ENCODE results near the gene NFIX.
A peak's percentile ranks its signal among the peaks of the same experiment; 100 is the strongest.
"Not testable (repeated sequence)": the region's sequence is repeated elsewhere in the genome, so short reads cannot be mapped to it uniquely, and the experiment has no call there.

NFIX gene

GRCh38 chr19:12957389-12957952, 37.8 kb upstream of the NFIX start:
- not testable (repeated sequence) for DNase-seq (ENCODE audit: low read depth in 2 of 2)

- no peak for DNase-seq (ENCODE audit: low read depth in 2 of 2)
These were observed 35.8 kb upstream of the NFIX start for GRCh38 chr19:12959481-12959880.

GRCh38 chr19:12965017-12965811, 30.1 kb upstream of the NFIX start:
- no peak for DNase-seq (ENCODE audit: low read depth in 2 of 2)

- DNase-seq (ENCODE audit: low read depth in 2 of 2): no peak
These were observed 29.5 kb upstream of the NFIX start for GRCh38 chr19:12965812-12966135.

GRCh38 chr19:12967907-12968306, 27.4 kb upstream of the NFIX start:
- DNase-seq (ENCODE audit: low read depth in 2 of 2): no peak

GRCh38 chr19:12969292-12969988, 25.8 kb upstream of the NFIX start, which contains the start of gene DAND5:
Gene DAND5, plus strand, starts transcription at chr19:12969576. Its CDS starts 85 bp downstream, at chr19:12969661.
- DNase-seq (ENCODE audit: low read depth in 2 of 2): no peak

- no peak for DNase-seq (ENCODE audit: low read depth in 2 of 2)
These were observed 25.0 kb upstream of the NFIX start for GRCh38 chr19:12970070-12970820.

- DNase-seq (ENCODE audit: low read depth in 2 of 2): no peak
These were observed 22.0 kb upstream of the NFIX start for GRCh38 chr19:12973236-12973635.

- no peak for DNase-seq (ENCODE audit: low read depth in 2 of 2)
These were observed 20.7 kb upstream of the NFIX start for GRCh38 chr19:12974301-12975220.

GRCh38 chr19:12975221-12975741, 20.0 kb upstream of the NFIX start:
- no peak for DNase-seq (ENCODE audit: low read depth in 2 of 2)

GRCh38 chr19:12976109-12976508, 19.2 kb upstream of the NFIX start:
- DNase-seq (ENCODE audit: low read depth in 2 of 2): not testable (repeated sequence)

GRCh38 chr19:12979974-12980373, 15.3 kb upstream of the NFIX start:
- no peak for DNase-seq (ENCODE audit: low read depth in 2 of 2)

- no peak for DNase-seq (ENCODE audit: low read depth in 2 of 2)
These were observed 12.6 kb upstream of the NFIX start for GRCh38 chr19:12982648-12983047.

- DNase-seq (ENCODE audit: low read depth in 2 of 2): no peak
These were observed 12.2 kb upstream of the NFIX start for GRCh38 chr19:12983091-12983490.

- DNase-seq (ENCODE audit: low read depth in 2 of 2): peak; percentile 57 to 64
These were observed 11.6 kb upstream of the NFIX start for GRCh38 chr19:12983542-12984142.

- DNase-seq (ENCODE audit: low read depth in 2 of 2): no peak
These were observed 11.1 kb upstream of the NFIX start for GRCh38 chr19:12984143-12984627.

GRCh38 chr19:12984683-12985048, 10.6 kb upstream of the NFIX start:
- DNase-seq (ENCODE audit: low read depth in 2 of 2): no peak

- no peak for DNase-seq (ENCODE audit: low read depth in 2 of 2)
These were observed 10.1 kb upstream of the NFIX start for GRCh38 chr19:12985049-12985776.

GRCh38 chr19:12986726-12987125, 8.5 kb upstream of the NFIX start:
- no peak for DNase-seq (ENCODE audit: low read depth in 2 of 2)

GRCh38 chr19:12987190-12987589, 8.1 kb upstream of the NFIX start:
- DNase-seq (ENCODE audit: low read depth in 2 of 2): no peak
